ENCODE results near the gene GSC.

GSC gene

DNA sequence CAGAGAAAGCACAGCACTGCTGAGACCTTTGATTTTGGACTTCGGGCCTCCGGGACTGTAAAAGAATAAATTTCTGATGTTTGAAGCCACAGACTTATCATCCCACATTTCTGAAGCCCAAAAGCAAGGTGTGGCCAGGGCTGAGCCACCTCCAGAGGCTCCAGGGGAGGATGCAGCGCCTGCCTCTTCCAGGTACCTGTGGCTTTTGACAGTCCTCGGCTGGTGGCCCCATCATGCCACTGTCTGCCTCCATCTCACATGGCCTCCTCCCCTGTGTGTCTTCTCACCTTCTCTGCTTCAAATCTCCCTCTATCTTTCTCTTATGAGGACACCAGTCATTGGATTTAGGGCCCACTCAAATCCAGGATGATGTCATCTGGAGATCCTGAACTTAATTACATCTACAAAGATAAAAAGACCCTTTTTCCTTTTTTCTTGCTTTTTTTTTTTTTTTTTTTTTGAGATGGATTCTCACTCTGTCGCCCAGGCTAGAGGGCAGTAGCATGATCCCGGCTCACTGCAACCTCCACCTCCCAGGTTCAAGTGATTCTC lies 15.4 kb downstream of the GSC start:
- no peak overlapping the region for H3K18ac ChIP-seq (ENCODE audit: low read length)
- no peak overlapping the region for H3K14ac ChIP-seq (ENCODE audit: low read length)
- H3K79me1 ChIP-seq (ENCODE audit: low read length): no peaks in the 10 kb centered on the region
- no peak overlapping the region for H4K91ac ChIP-seq (ENCODE audit: low read depth, low read length)
- no peak overlapping the region for H2AK5ac ChIP-seq (ENCODE audit: low read length)
- H2BK5ac ChIP-seq (ENCODE audit: low read depth, low read length, poor library complexity): no peak overlapping the region
- no peaks in the 10 kb centered on the region for H3K9me3 ChIP-seq (ENCODE audit: insufficient read depth, low read depth, low read length)
- no peak overlapping the region for H3K23ac ChIP-seq (ENCODE audit: low read length)
- no peak overlapping the region for H4K12ac ChIP-seq (ENCODE audit: low read depth, low read length)
- no peaks in the 10 kb centered on the region for H3K4me1 ChIP-seq (ENCODE audit: control insufficient read depth in 1 of 2, insufficient read depth in 2 of 2, low read length in 2 of 2)
- no peak overlapping the region for H4K8ac ChIP-seq (ENCODE audit: low read depth, low read length)
- no peak overlapping the region for H3K9ac ChIP-seq (ENCODE audit: low read length)
- WGBS (ENCODE audit: extremely low coverage, insufficient coverage, insufficient read length): no CpG with 5 or more reads among the region's 6 CpGs
- no peak overlapping the region for H2BK120ac ChIP-seq (ENCODE audit: insufficient read depth, low read length, poor library complexity)
- no peak overlapping the region for H3K4ac ChIP-seq (ENCODE audit: low read depth, low read length)
- no peak for DNase-seq
- H3K79me2 ChIP-seq (ENCODE audit: control insufficient read depth, insufficient read depth, low read length, poor library complexity): no peaks in the 10 kb centered on the region
- H2BK12ac ChIP-seq (ENCODE audit: low read length): no peak overlapping the region
- H3K36me3 ChIP-seq (ENCODE audit: control insufficient read depth in 1 of 2, insufficient read depth in 2 of 2, low read length in 2 of 2): no peaks in the 10 kb centered on the region
- H3K27ac ChIP-seq (ENCODE audit: low read depth, low read length): no peak overlapping the region
- H3K4me2 ChIP-seq (ENCODE audit: low read length): no peak overlapping the region
- no peaks in the 10 kb centered on the region for H3K27me3 ChIP-seq (ENCODE audit: insufficient read depth, low read length)
- no peak overlapping the region for H3K4me3 ChIP-seq (ENCODE audit: low read depth, low read length)
- no peak overlapping the region for H2AFZ ChIP-seq (ENCODE audit: insufficient read depth, low read length, poor library complexity)

- DNase-seq: no peak
- Histone ChIP-seq H4K8ac (ENCODE audit: low read depth, low read length) (no peak overlapping the region), H3K27me3 (ENCODE audit: insufficient read depth, low read length) (no peaks in the 10 kb centered on the region), H3K79me2 (ENCODE audit: control insufficient read depth, insufficient read depth, low read length, poor library complexity) (no peaks in the 10 kb centered on the region), H3K9ac (ENCODE audit: low read length) (no peak overlapping the region), H3K36me3 (ENCODE audit: control insufficient read depth in 1 of 2, insufficient read depth in 2 of 2, low read length in 2 of 2) (no peaks in the 10 kb centered on the region), H3K9me3 (ENCODE audit: insufficient read depth, low read depth, low read length) (no peaks in the 10 kb centered on the region), H3K18ac (ENCODE audit: low read length) (no peak overlapping the region), H3K4ac (ENCODE audit: low read depth, low read length) (no peak overlapping the region), H4K91ac (ENCODE audit: low read depth, low read length) (no peak overlapping the region), H2BK5ac (ENCODE audit: low read depth, low read length, poor library complexity) (no peak overlapping the region), H2AFZ (ENCODE audit: insufficient read depth, low read length, poor library complexity) (no peak overlapping the region), H2AK5ac (ENCODE audit: low read length) (no peak overlapping the region), H3K4me3 (ENCODE audit: low read depth, low read length) (no peak overlapping the region), H3K79me1 (ENCODE audit: low read length) (no peaks in the 10 kb centered on the region), H3K27ac (ENCODE audit: low read depth, low read length) (no peak overlapping the region), H2BK12ac (ENCODE audit: low read length) (no peak overlapping the region), H3K4me1 (ENCODE audit: control insufficient read depth in 1 of 2, insufficient read depth in 2 of 2, low read length in 2 of 2) (no peaks in the 10 kb centered on the region), H3K14ac (ENCODE audit: low read length) (no peak overlapping the region), H4K12ac (ENCODE audit: low read depth, low read length) (no peak overlapping the region), H3K4me2 (ENCODE audit: low read length) (no peak overlapping the region), H2BK120ac (ENCODE audit: insufficient read depth, low read length, poor library complexity) (no peak overlapping the region), H3K23ac (ENCODE audit: low read length) (no peak overlapping the region)
- WGBS (ENCODE audit: extremely low coverage, insufficient coverage, insufficient read length): no CpG with 5 or more reads among the region's 23 CpGs
These were observed 17.1 kb downstream of the GSC start for GRCh38 chr14:94752591-94753436.

DNA sequence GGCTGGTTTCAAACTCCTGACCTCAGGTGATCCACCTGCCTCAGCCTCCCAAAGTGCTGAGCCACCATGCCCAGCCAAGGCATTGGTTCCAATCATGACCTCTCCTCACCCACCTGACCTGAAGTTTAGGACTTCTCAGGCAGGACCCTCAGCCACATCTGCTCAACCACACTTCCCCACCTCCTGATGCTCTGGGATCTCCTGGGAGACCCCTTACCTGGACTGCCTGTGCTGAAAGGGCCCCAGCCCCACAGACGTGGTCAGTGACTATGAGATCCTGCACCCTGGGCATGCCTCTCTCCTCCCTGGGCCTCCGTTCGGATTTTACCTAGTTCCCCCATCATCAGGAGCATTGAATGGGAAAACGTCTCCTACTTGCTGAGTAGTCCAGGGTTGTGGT lies 18.0 kb downstream of the GSC start:
- no peaks in the 10 kb centered on the region for H3K36me3 ChIP-seq (ENCODE audit: control insufficient read depth in 1 of 2, insufficient read depth in 2 of 2, low read length in 2 of 2)
- no peak overlapping the region for H3K23ac ChIP-seq (ENCODE audit: low read length)
- H3K4me3 ChIP-seq (ENCODE audit: low read depth, low read length): no peak overlapping the region
- no peak overlapping the region for H2AFZ ChIP-seq (ENCODE audit: insufficient read depth, low read length, poor library complexity)
- H3K9me3 ChIP-seq (ENCODE audit: insufficient read depth, low read depth, low read length): no peaks in the 10 kb centered on the region
- H4K12ac ChIP-seq (ENCODE audit: low read depth, low read length): no peak overlapping the region
- H2BK5ac ChIP-seq (ENCODE audit: low read depth, low read length, poor library complexity): no peak overlapping the region
- no peak overlapping the region for H3K4me2 ChIP-seq (ENCODE audit: low read length)
- H3K27ac ChIP-seq (ENCODE audit: low read depth, low read length): no peak overlapping the region
- H3K14ac ChIP-seq (ENCODE audit: low read length): no peak overlapping the region
- H3K79me2 ChIP-seq (ENCODE audit: control insufficient read depth, insufficient read depth, low read length, poor library complexity): no peaks in the 10 kb centered on the region
- H3K9ac ChIP-seq (ENCODE audit: low read length): no peak overlapping the region
- H2BK120ac ChIP-seq (ENCODE audit: insufficient read depth, low read length, poor library complexity): no peak overlapping the region
- no peak overlapping the region for H2BK12ac ChIP-seq (ENCODE audit: low read length)
- no peak overlapping the region for H4K8ac ChIP-seq (ENCODE audit: low read depth, low read length)
- H4K91ac ChIP-seq (ENCODE audit: low read depth, low read length): no peak overlapping the region
- H3K18ac ChIP-seq (ENCODE audit: low read length): no peak overlapping the region
- DNase-seq: no peak
- H2AK5ac ChIP-seq (ENCODE audit: low read length): no peak overlapping the region
- H3K79me1 ChIP-seq (ENCODE audit: low read length): no peaks in the 10 kb centered on the region
- no peaks in the 10 kb centered on the region for H3K4me1 ChIP-seq (ENCODE audit: control insufficient read depth in 1 of 2, insufficient read depth in 2 of 2, low read length in 2 of 2)
- H3K27me3 ChIP-seq (ENCODE audit: insufficient read depth, low read length): no peaks in the 10 kb centered on the region
- WGBS (ENCODE audit: extremely low coverage, insufficient coverage, insufficient read length): no CpG with 5 or more reads among the region's 4 CpGs
- H3K4ac ChIP-seq (ENCODE audit: low read depth, low read length): no peak overlapping the region

DNA sequence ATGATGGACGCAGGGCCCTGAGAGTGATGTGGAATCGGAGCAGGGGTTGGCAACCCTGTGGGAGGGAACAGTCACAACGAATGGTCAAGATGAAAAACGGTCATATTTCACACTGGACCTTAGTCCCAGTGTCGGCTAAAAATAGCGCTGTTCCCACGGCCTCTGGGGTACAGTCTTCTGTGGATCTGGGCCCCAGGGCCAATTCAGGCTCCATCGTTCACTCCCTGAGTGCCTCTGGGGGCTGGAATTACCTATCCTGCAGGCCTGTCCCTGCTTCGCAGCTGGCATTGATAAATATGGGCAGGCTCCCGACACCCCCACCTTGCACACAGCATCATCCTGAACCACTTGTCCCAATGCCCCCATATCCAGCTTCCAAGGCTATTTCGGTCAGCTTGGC lies 18.6 kb downstream of the GSC start:
- Histone ChIP-seq H2BK5ac (ENCODE audit: low read depth, low read length, poor library complexity) (no peak overlapping the region), H4K8ac (ENCODE audit: low read depth, low read length) (no peak overlapping the region), H3K23ac (ENCODE audit: low read length) (no peak overlapping the region), H3K27me3 (ENCODE audit: insufficient read depth, low read length) (no peaks in the 10 kb centered on the region), H2BK12ac (ENCODE audit: low read length) (no peak overlapping the region), H3K27ac (ENCODE audit: low read depth, low read length) (no peak overlapping the region), H4K91ac (ENCODE audit: low read depth, low read length) (no peak overlapping the region), H2AFZ (ENCODE audit: insufficient read depth, low read length, poor library complexity) (no peak overlapping the region), H2BK120ac (ENCODE audit: insufficient read depth, low read length, poor library complexity) (no peak overlapping the region), H3K9ac (ENCODE audit: low read length) (no peak overlapping the region), H3K4me1 (ENCODE audit: control insufficient read depth in 1 of 2, insufficient read depth in 2 of 2, low read length in 2 of 2) (no peaks in the 10 kb centered on the region), H3K79me2 (ENCODE audit: control insufficient read depth, insufficient read depth, low read length, poor library complexity) (no peaks in the 10 kb centered on the region), H2AK5ac (ENCODE audit: low read length) (no peak overlapping the region), H3K4me2 (ENCODE audit: low read length) (no peak overlapping the region), H4K12ac (ENCODE audit: low read depth, low read length) (no peak overlapping the region), H3K4me3 (ENCODE audit: low read depth, low read length) (no peak overlapping the region), H3K79me1 (ENCODE audit: low read length) (no peaks in the 10 kb centered on the region), H3K9me3 (ENCODE audit: insufficient read depth, low read depth, low read length) (no peaks in the 10 kb centered on the region), H3K18ac (ENCODE audit: low read length) (no peak overlapping the region), H3K14ac (ENCODE audit: low read length) (no peak overlapping the region), H3K36me3 (ENCODE audit: control insufficient read depth in 1 of 2, insufficient read depth in 2 of 2, low read length in 2 of 2) (no peaks in the 10 kb centered on the region), H3K4ac (ENCODE audit: low read depth, low read length) (no peak overlapping the region)
- WGBS (ENCODE audit: extremely low coverage, insufficient coverage, insufficient read length): no CpG with 5 or more reads among the region's 11 CpGs
- no peak for DNase-seq
